ENCODE measurements around the gene CASQ2. TPM values are rescaled to one million over a fixed set of nuclear protein-coding genes. Genes with fewer than 3 reads are reported as not detected.

The CASQ2 gene
- total and polyA plus RNA-seq, 2 of the 4 experiments (the other 2 are of a cell fraction), result not detected

DNA sequence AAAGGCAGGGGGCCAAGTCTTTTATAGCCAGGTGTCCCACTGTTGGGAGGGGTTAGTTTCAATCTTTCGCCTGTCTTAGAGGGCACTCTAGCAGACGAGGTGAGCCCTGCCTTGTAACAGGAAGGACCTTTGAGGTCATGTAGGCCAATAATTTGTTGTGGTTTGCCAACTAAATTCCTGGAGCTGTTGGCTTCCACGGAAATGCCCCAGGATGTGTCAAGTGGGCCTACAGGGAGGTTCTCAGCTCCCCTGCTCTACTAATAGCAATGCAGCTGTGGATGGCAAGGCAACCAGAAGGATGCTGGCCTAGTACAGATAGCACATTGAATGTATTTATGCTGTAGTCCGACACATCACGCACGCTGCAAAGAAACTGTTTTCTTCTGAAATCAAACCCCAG is 22.3 kb upstream of the CASQ2 start:
- H4K8ac ChIP-seq (ENCODE audit: low read depth in 2 of 2, low read length in 2 of 2), result no peak overlapping the region
- H3K4me2 ChIP-seq (ENCODE audit: low read depth, low read length), result no peak overlapping the region
- intact Hi-C loops (cut with micrococcal nuclease), result no loop called here
- H4K20me1 ChIP-seq (ENCODE audit: insufficient read depth, low read length), result no peaks in the 10 kb centered on the region
- H3K4me3 ChIP-seq (ENCODE audit: insufficient read depth, low read depth, low read length), result no peak overlapping the region
- H2BK15ac ChIP-seq (ENCODE audit: low read depth, low read length), result no peak overlapping the region
- no peak overlapping the region for H3K14ac ChIP-seq (replicated peaks; ENCODE audit: low read depth, low read length)
- no peak overlapping the region for H3K9ac ChIP-seq (ENCODE audit: low read depth, low read length)
- H2BK20ac ChIP-seq (ENCODE audit: low read depth, low read length), result no peak overlapping the region
- no peak overlapping the region for H3K56ac ChIP-seq (ENCODE audit: extremely low read depth, insufficient read depth, low read length)
- no peaks in the 10 kb centered on the region for H3K79me1 ChIP-seq (ENCODE audit: low read depth in 1 of 2, low read length in 2 of 2)
- ATAC-seq (ENCODE audit: low read depth) (no peak), DNase-seq (no peak)
- H4K91ac ChIP-seq (ENCODE audit: insufficient read depth, low read depth, low read length), result no peak overlapping the region
- H4K5ac ChIP-seq (ENCODE audit: low read depth, low read length), result no peak overlapping the region
- H3K36me3 ChIP-seq (ENCODE audit: control insufficient read depth, insufficient read depth, low read length), result no peaks in the 10 kb centered on the region
- H3K4ac ChIP-seq (ENCODE audit: low read depth, low read length), result no peak overlapping the region
- no peak overlapping the region for H2AK9ac ChIP-seq (replicated peaks; ENCODE audit: low read depth, low read length, poor library complexity)
- H3K4me1 ChIP-seq (ENCODE audit: control insufficient read depth, insufficient read depth, low read length), result no peaks in the 10 kb centered on the region
- dilution Hi-C loops (cut with HindIII; ENCODE audit: low sequenced_read_pairs, unreplicated experiment), result no loop called here
- H2BK120ac ChIP-seq (ENCODE audit: low read depth, low read length), result no peak overlapping the region
- TF ChIP-seq MAZ (IDR thresholded peaks at IDR 0.05; ENCODE audit: borderline replicate concordance, low read depth, low read length) (no peak), BHLHE40 (IDR thresholded peaks at IDR 0.05; ENCODE audit: low read depth, low read length) (no peak), MXI1 (IDR thresholded peaks at IDR 0.05; ENCODE audit: borderline replicate concordance, low read depth, low read length) (no peak), CEBPB (IDR thresholded peaks at IDR 0.05; ENCODE audit: low read depth, low read length) (no peak), RAD21 (IDR thresholded peaks at IDR 0.05; ENCODE audit: low read length) (no peak), FOS (IDR thresholded peaks at IDR 0.05; ENCODE audit: low read depth, low read length) (no peak), RCOR1 (IDR thresholded peaks at IDR 0.05; ENCODE audit: insufficient replicate concordance, low read length) (no peak), SMC3 (IDR thresholded peaks at IDR 0.05; ENCODE audit: low read depth, low read length) (no peak), NFE2L2 (IDR thresholded peaks at IDR 0.05; ENCODE audit: low read depth, low read length) (no peak), RFX5 (IDR thresholded peaks at IDR 0.05; ENCODE audit: low read depth, low read length) (no peak), POLR2A (IDR thresholded peaks at IDR 0.05; ENCODE audit: low read depth, low read length) (no peak), CHD1 (IDR thresholded peaks at IDR 0.05; ENCODE audit: low read depth, low read length) (no peak)
- TF ChIP-seq, protein P1, sequence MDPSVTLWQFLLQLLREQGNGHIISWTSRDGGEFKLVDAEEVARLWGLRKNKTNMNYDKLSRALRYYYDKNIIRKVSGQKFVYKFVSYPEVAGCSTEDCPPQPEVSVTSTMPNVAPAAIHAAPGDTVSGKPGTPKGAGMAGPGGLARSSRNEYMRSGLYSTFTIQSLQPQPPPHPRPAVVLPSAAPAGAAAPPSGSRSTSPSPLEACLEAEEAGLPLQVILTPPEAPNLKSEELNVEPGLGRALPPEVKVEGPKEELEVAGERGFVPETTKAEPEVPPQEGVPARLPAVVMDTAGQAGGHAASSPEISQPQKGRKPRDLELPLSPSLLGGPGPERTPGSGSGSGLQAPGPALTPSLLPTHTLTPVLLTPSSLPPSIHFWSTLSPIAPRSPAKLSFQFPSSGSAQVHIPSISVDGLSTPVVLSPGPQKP (IDR thresholded peaks at IDR 0.05; ENCODE audit: borderline replicate concordance, low read depth, low read length), result no peak
- TF ChIP-seq, protein P2, sequence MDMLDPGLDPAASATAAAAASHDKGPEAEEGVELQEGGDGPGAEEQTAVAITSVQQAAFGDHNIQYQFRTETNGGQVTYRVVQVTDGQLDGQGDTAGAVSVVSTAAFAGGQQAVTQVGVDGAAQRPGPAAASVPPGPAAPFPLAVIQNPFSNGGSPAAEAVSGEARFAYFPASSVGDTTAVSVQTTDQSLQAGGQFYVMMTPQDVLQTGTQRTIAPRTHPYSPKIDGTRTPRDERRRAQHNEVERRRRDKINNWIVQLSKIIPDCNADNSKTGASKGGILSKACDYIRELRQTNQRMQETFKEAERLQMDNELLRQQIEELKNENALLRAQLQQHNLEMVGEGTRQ (IDR thresholded peaks at IDR 0.05; ENCODE audit: low read depth, low read length), result no peak
- TF ChIP-seq, protein P3, sequence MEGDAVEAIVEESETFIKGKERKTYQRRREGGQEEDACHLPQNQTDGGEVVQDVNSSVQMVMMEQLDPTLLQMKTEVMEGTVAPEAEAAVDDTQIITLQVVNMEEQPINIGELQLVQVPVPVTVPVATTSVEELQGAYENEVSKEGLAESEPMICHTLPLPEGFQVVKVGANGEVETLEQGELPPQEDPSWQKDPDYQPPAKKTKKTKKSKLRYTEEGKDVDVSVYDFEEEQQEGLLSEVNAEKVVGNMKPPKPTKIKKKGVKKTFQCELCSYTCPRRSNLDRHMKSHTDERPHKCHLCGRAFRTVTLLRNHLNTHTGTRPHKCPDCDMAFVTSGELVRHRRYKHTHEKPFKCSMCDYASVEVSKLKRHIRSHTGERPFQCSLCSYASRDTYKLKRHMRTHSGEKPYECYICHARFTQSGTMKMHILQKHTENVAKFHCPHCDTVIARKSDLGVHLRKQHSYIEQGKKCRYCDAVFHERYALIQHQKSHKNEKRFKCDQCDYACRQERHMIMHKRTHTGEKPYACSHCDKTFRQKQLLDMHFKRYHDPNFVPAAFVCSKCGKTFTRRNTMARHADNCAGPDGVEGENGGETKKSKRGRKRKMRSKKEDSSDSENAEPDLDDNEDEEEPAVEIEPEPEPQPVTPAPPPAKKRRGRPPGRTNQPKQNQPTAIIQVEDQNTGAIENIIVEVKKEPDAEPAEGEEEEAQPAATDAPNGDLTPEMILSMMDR (conservative IDR thresholded peaks at IDR 0.05; ENCODE audit: low read depth, low read length), result no peak
- no peak overlapping the region for H3K18ac ChIP-seq (ENCODE audit: low read depth, low read length)
- H3K9me3 ChIP-seq (ENCODE audit: control insufficient read depth, insufficient read depth, low read length), result no peaks in the 10 kb centered on the region
- no peak overlapping the region for H2AFZ ChIP-seq (replicated peaks; ENCODE audit: low read length, poor library complexity)
- no peak overlapping the region for H2BK5ac ChIP-seq (ENCODE audit: low read depth, low read length, poor library complexity, severe bottlenecking)
- H3K9me1 ChIP-seq (ENCODE audit: insufficient read depth, low read length), result no peaks in the 10 kb centered on the region
- WGBS, 2 experiments (ENCODE audit: extremely low coverage in 2 of 2, insufficient read length in 1 of 2), result 52% methylated on average over 2 of the region's 6 CpGs; no CpG with 5 or more reads in 1 of the 2 experiments
- peaks cover 13% of the 10 kb centered on the region for H3K27me3 ChIP-seq (ENCODE audit: control insufficient read depth, insufficient read depth, low read length)
- no peak overlapping the region for H3K27ac ChIP-seq (ENCODE audit: insufficient read depth, low read length)
- BruUV-seq (replicated peaks), result no TSS peak
- in situ Hi-C loops (cut with MboI; ENCODE audit: low sequenced_read_pairs), result no loop called here
- H2AK5ac ChIP-seq (ENCODE audit: low read depth, low read length), result no peak overlapping the region
- ChIA-PET POLR2A (ENCODE audit: unreplicated experiment) (no interaction called here), CTCF (no interaction called here)
- no peak overlapping the region for H3K23ac ChIP-seq (ENCODE audit: low read depth, low read length)

All from IMR-90 (cell line).